Measurements from ENCODE around the gene PGD.

- TF ChIP-seq CTCF (IDR thresholded peaks at IDR 0.05): no peak
- TF ChIP-seq POLR2AphosphoS5 (IDR thresholded peaks at IDR 0.05): no peak
Measured at GRCh38 chr1:10400013-10400412, 1.1 kb downstream of the PGD start.

Data from prostate gland (tissue), 2 donors.